ENCODE data around the gene ATP5F1C.

ATP5F1C gene

DNA sequence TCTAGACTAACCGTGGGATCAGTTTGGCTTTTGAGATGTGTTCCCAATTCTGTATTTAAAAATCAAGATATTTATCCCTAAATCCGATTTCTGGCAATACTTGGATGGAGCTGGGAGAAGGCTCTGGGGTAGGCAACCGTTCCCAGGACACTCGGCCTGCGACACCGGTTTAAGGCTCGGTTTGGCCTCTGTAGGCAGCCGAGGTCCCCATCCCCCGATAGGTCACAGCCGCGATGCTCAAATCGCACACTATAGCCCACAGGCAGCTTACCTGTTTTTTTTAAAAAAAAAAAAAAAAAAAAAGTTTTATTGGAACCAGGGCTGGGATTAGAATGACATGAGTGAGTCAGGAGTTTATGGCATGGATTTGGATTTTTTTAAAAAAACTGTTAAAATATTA lies 29.6 kb downstream of the ATP5F1C start:
- no peaks in the 10 kb centered on the region for H3K9me3 Mint-ChIP-seq
- H3K4me1 Mint-ChIP-seq, result peaks cover 34% of the 10 kb centered on the region
- H3K36me3 Mint-ChIP-seq, result peaks cover 2% of the 10 kb centered on the region
- H3K27me3 Mint-ChIP-seq, result no peaks in the 10 kb centered on the region
- H3K4me3 Mint-ChIP-seq, result peak overlapping the region; percentile 95
- peak overlapping the region; percentile 92 for H3K27ac Mint-ChIP-seq

DNA sequence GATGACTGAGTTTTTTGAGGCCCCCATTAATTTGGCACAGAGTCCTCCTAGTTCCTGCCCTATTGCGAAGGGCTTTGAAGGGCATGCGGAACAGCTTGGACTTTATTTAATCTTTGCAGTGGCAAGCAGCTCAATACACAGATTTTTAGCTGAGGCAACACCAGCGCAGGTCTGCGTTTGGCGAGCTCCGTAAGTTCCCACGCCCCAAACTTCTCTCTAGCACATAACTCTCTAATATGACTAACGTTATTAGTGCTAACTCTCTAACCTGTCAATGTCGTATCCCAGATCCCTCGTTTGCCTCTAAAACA lies 30.0 kb downstream of the ATP5F1C start:
- Mint-ChIP-seq H3K4me3 (peak overlapping the region; percentile 95), H3K9me3 (no peaks in the 10 kb centered on the region), H3K4me1 (peaks cover 34% of the 10 kb centered on the region), H3K27ac (peak overlapping the region; percentile 92), H3K36me3 (peaks cover 2% of the 10 kb centered on the region), H3K27me3 (no peaks in the 10 kb centered on the region)

DNA sequence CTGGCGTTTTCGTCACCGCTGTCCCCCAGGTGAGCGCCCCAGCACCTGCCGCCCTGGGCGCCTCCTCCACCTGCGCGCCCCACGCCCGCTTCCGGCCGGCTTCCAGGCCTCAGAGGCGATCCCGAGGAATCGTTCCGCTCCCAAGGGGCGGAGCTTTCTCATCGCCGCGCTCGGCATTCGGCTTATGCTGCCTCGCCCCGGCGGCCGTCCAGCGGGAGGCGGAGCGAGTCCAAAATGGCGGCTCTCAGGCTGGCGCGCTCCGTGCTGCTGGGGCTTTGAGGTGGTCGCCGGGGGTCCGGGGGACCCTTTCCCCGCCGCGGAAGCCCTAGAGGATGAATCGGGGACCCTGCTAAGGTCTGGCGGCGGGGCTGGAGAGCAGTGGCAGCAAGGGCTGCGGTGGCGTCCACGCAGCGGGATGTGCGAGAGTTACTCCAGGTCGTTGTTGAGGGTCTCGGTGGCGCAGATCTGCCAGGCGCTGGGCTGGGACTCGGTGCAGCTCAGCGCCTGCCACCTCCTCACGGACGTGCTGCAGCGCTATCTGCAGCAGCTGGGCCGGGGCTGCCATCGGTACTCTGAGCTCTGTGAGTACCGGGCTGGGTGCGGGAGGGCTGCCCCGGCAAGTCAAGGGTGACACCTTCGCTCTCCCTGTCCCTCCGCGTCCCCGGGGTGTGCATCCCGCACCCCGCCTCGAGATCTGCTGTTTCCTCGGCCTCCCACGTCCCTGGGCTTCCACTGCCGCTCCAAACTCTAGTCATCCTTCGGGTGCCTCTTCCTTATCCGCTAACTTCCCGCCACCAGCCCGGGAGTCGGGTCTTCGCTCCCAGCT lies 30.5 kb downstream of the ATP5F1C start, which contains the start of gene TAF3:
TAF3 (plus strand) TSS at position 211 of the 826 bp plus-strand sequence; CDS start at position 416, 205 bp downstream.
- Mint-ChIP-seq H3K27ac (peak within 1 kb of the TSS; percentile 92), H3K36me3 (peaks cover 2% of the 10 kb centered on the region), H3K4me3 (peak within 1 kb of the TSS; percentile 95), H3K27me3 (no peaks in the 10 kb centered on the region), H3K4me1 (peaks cover 34% of the 10 kb centered on the region), H3K9me3 (no peaks in the 10 kb centered on the region)

DNA sequence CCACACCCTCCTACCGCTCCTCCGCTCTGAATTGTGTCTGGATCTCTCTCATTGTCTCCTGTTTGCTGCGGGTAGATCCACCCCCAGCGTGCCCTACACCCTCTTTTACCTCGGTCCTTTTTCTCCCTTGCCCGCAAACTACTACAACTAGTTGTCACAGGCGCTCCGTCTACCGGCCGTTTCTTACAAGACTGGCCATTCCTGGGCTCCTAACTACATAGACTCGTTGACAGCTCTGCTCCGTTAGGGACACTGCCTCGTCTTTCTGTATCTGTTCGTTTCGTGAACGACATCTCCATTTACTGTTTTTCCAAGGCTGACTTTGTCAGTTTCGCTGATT lies 31.1 kb downstream of the ATP5F1C start:
- Mint-ChIP-seq H3K4me1 (peaks cover 34% of the 10 kb centered on the region), H3K4me3 (peak overlapping the region; percentile 95), H3K27ac (peak overlapping the region; percentile 80), H3K27me3 (no peaks in the 10 kb centered on the region), H3K36me3 (peaks cover 2% of the 10 kb centered on the region), H3K9me3 (no peaks in the 10 kb centered on the region)

DNA sequence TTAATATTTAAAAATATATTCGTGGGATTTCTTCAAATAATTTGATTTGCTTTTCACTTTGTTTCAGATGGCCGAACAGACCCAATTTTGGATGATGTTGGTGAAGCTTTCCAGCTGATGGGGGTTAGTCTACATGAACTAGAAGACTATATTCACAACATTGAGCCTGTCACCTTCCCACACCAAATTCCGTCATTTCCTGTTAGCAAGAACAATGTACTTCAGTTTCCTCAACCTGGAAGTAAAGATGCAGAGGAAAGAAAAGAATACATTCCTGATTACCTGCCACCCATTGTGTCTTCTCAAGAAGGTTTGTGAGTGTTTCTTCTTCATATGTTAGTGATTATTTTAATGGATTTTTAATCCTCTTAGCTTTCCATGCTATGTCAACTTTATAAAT lies 36.3 kb downstream of the ATP5F1C start:
- no peak overlapping the region for H3K4me3 Mint-ChIP-seq
- no peak overlapping the region for H3K27ac Mint-ChIP-seq
- no peaks in the 10 kb centered on the region for H3K9me3 Mint-ChIP-seq
- H3K4me1 Mint-ChIP-seq, result peaks cover 54% of the 10 kb centered on the region
- H3K27me3 Mint-ChIP-seq, result no peaks in the 10 kb centered on the region
- peaks cover 13% of the 10 kb centered on the region for H3K36me3 Mint-ChIP-seq

DNA sequence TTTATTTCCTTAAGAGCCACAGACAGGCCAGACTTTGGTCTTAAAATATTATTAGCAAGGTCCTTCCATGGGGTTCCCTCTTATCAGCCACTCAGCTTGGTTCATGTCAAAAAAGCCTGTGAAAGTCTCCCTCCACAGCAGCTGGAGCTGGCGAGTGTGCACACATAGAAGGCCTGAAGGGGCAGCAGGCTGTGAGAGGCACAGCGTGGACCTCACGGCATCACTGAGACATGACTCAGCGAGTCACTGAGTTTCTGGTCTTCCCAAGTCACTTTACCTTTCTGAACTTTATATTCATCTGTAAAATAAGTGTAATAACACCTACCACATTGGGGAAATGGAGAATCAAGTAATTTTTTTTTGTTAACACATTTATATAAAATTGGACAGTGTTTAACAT lies 39.0 kb downstream of the ATP5F1C start:
- Mint-ChIP-seq H3K27me3 (no peaks in the 10 kb centered on the region), H3K4me3 (no peak overlapping the region), H3K36me3 (peaks cover 16% of the 10 kb centered on the region), H3K4me1 (peaks cover 48% of the 10 kb centered on the region), H3K9me3 (no peaks in the 10 kb centered on the region), H3K27ac (no peak overlapping the region)

DNA sequence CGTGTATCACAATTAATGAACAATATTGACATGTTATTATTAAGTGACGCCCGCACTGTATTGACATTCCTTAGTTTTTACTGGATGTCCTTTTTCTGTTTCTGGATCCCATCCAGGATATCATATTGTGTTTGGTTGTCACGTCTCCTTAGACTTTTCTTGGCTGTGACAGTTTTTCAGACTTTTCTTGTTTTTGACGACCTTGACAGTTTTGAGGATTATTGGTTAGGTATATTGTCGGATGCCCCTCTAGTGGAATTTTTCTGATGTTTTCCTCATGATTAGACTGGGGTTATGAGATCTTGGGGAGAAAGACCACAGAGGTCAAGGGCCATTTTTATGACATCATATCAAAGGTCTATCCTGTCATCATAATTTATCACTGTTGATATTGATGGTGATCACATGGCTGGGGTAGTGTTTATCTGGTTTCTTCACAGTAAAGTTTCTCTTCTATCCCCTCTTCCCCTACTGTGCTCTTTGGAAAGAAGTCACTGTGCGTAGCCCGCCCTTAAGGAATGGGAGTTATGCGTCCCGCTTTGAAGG lies 41.4 kb downstream of the ATP5F1C start:
- no peaks in the 10 kb centered on the region for H3K9me3 Mint-ChIP-seq
- H3K4me1 Mint-ChIP-seq, result peaks cover 64% of the 10 kb centered on the region
- no peaks in the 10 kb centered on the region for H3K27me3 Mint-ChIP-seq
- no peak overlapping the region for H3K4me3 Mint-ChIP-seq
- peaks cover 16% of the 10 kb centered on the region for H3K36me3 Mint-ChIP-seq
- no peak overlapping the region for H3K27ac Mint-ChIP-seq

DNA sequence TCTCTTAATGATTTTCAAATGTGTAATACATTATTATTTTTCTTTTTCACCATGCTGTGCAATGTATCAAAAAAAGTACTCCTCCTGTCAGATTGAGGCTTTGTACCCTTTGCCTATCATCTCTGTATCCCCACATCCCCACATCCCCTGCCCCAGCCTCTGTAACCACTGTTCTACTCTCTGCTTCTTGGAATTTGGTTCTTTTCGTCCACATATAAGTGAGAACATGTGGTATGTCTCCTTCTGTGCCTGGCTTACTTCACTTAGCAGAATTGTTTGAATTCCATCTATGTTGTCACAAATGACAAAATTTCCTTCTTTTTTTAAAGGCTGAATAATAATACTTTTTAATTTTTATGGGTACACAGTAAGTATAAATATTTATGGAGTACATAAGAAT lies 44.1 kb downstream of the ATP5F1C start:
- Mint-ChIP-seq H3K27ac (no peak overlapping the region), H3K4me1 (peaks cover 71% of the 10 kb centered on the region), H3K9me3 (no peaks in the 10 kb centered on the region), H3K27me3 (no peaks in the 10 kb centered on the region), H3K4me3 (no peak overlapping the region), H3K36me3 (peaks cover 23% of the 10 kb centered on the region)

DNA sequence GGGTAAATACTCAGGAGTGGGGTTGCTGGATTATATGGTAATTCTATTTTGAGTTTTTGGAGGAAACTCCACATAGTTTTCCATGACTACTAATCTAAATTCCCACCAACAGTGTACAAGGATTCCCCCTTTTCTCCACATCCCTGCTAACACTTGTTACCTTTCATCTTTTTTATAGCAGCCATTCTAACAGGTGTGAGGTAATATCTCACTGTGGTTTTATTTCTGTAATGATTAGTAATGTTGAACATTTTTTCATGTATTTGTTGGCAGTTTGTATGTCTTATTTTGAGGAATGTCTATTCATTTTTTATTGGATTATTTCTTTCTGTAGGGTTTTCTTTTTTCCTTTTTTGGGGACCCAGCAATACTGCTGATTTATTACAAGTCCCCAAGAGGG lies 45.2 kb downstream of the ATP5F1C start:
- Mint-ChIP-seq H3K27me3 (no peaks in the 10 kb centered on the region), H3K4me1 (peaks cover 72% of the 10 kb centered on the region), H3K27ac (no peak overlapping the region), H3K36me3 (peaks cover 19% of the 10 kb centered on the region), H3K9me3 (no peaks in the 10 kb centered on the region), H3K4me3 (no peak overlapping the region)

DNA sequence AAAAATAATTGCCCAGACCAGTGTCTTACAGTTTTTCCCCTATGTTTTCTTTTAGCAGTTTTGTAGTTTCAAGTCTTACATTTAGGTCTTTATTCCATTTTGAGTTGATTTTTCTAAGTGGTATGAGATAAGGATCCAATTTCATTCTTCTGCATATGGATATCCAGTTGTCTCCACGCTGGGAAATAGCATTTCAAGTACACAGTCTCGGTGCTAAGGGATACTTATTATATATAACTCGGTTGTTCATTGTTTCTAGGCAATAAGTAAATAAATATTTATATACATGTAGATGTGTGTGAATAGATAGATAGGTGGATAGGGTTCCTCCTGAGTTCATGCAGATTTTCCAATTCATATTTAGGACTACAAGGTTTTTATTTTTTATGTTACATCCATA lies 46.3 kb downstream of the ATP5F1C start:
- Mint-ChIP-seq H3K4me3 (no peak overlapping the region), H3K4me1 (peaks cover 72% of the 10 kb centered on the region), H3K27me3 (no peaks in the 10 kb centered on the region), H3K36me3 (peaks cover 19% of the 10 kb centered on the region), H3K9me3 (no peaks in the 10 kb centered on the region), H3K27ac (no peak overlapping the region)

DNA sequence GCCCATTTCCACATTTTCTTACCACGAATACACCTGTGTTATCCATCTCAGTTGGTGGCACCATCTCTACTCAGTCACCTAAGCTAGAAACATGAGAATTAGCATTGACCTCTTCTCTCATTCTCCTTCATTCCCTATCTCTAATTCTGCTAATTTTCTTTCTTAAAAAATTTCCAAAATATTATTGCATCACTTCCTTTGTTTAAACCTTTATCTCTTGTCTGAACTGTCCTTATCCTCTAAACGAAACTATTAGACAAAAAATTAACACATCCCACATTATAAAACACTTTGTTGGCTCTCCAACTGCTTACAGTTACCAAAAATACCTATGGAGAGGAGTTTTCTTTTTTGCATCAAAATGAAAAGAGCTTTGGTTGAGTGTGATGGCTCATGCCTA lies 48.6 kb downstream of the ATP5F1C start:
- H3K9me3 Mint-ChIP-seq, result peaks cover 4% of the 10 kb centered on the region
- peaks cover 65% of the 10 kb centered on the region for H3K4me1 Mint-ChIP-seq
- peak overlapping the region; percentile 23 for H3K27ac Mint-ChIP-seq
- H3K27me3 Mint-ChIP-seq, result no peaks in the 10 kb centered on the region
- peaks cover 27% of the 10 kb centered on the region for H3K36me3 Mint-ChIP-seq
- H3K4me3 Mint-ChIP-seq, result no peak overlapping the region

DNA sequence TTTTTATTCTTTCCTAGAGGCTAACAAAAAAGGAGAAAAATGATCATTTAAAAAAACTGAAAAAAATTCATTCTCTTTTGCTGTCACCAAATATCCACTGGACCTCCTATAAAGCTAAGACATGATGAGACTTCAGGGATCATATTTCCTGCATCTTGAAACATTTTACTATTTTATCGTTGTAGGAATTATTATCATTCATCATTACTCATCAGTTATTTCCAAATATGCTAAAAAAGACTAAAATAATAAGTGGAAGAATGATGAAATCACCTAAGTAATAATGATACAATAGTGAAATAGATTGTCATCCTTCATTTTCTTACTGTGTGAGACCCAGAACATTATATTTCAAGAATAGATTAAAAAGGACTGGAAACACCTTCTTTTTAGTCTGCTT lies 58.6 kb downstream of the ATP5F1C start:
- Mint-ChIP-seq H3K27ac (no peak overlapping the region), H3K9me3 (no peaks in the 10 kb centered on the region), H3K36me3 (peaks cover 9% of the 10 kb centered on the region), H3K4me1 (peaks cover 29% of the 10 kb centered on the region), H3K4me3 (no peak overlapping the region), H3K27me3 (no peaks in the 10 kb centered on the region)

DNA sequence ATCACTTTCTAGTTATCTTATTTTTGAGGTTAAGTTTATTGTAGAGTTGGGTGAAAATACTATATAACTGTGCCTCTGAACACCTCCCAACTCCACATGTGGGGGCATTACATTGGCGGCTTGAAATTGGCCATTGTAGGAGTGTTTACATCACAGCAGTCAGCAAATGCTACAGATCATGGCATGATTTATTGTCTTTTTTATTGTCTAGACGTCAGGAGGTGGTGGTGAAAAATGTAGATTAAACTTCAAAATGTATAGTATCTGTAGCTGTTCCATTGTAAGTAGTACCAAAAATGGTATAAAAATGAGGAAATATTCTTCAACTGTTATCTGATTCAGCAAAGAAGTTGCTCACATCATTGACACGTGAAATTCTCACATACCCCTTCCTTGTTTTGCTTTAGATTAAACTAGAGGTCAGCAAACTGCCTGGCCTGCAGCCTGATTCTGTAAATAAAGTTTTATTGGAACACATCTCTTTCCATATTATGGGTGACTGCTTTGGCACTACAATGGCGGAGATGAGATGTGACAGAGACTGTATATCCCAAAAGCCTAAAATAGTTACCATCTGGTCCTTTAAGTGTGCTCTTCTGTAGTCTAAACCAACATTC lies 65.4 kb downstream of the ATP5F1C start:
- Mint-ChIP-seq H3K36me3 (peaks cover 11% of the 10 kb centered on the region), H3K9me3 (no peaks in the 10 kb centered on the region), H3K27ac (no peak overlapping the region), H3K4me1 (peaks cover 53% of the 10 kb centered on the region), H3K27me3 (no peaks in the 10 kb centered on the region), H3K4me3 (no peak overlapping the region)

DNA sequence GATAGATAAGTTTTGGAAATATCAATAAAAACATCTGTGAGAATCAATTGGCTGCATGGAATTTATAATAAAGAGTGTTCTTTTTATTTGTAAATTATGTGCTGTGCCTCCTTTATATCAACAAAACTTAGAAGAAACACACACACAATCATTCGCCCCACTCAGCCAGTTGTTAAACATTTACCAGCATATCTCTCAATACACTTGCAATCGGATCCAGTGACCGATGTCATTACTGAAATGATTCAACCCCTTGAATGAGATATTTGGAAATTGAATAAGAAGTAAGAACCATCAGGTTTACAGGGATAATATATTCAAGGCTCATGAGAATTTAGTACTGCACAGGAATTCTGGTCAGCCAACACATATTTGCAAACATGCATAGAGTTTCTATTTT lies 65.9 kb downstream of the ATP5F1C start:
- H3K4me1 Mint-ChIP-seq, result peaks cover 51% of the 10 kb centered on the region
- peaks cover 13% of the 10 kb centered on the region for H3K36me3 Mint-ChIP-seq
- H3K27ac Mint-ChIP-seq, result no peak overlapping the region
- no peak overlapping the region for H3K4me3 Mint-ChIP-seq
- H3K9me3 Mint-ChIP-seq, result no peaks in the 10 kb centered on the region
- no peaks in the 10 kb centered on the region for H3K27me3 Mint-ChIP-seq

DNA sequence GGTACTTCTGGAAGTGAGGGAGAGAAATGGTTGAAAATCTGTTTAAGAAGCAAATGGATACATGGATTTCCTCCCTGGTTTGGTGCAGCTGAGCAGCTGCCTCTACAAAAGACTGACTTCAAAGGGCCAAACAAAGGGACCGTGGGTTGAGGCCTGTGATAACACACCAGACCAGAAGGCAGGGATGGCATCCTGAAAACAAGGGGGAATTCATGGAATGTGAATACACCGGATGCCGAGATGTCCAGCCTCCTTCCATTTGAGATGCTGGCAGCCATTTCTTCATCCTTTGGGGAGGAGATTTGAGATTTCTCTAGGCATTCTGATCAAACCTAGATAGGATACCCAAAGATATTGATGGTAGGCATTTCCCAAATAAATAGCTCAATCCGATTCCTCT lies 67.2 kb downstream of the ATP5F1C start:
- H3K4me3 Mint-ChIP-seq, result no peak overlapping the region
- H3K4me1 Mint-ChIP-seq, result peaks cover 51% of the 10 kb centered on the region
- H3K27me3 Mint-ChIP-seq, result no peaks in the 10 kb centered on the region
- no peaks in the 10 kb centered on the region for H3K9me3 Mint-ChIP-seq
- no peak overlapping the region for H3K27ac Mint-ChIP-seq
- peaks cover 14% of the 10 kb centered on the region for H3K36me3 Mint-ChIP-seq

DNA sequence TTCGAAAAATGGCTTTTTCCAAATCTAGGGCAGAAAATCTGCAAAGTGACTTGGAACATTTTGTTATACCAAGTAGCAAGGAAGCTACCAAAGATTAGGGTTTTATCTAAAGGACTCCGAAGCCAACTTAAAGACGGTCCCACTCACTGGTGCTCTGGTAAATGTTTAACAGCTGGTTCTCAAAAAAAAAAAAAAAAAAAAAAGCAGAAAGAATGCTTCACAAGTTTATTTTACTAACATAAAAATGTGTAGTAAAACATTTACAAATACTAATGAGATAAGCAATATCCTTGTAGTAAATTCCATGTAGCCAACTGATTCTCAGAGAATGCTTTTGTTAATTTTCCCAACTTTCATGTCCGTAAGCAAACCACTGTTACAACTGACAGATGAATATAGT lies 68.7 kb downstream of the ATP5F1C start:
- Mint-ChIP-seq H3K36me3 (peaks cover 14% of the 10 kb centered on the region), H3K9me3 (peaks cover 4% of the 10 kb centered on the region), H3K27ac (no peak overlapping the region), H3K4me1 (peaks cover 46% of the 10 kb centered on the region), H3K4me3 (no peak overlapping the region), H3K27me3 (no peaks in the 10 kb centered on the region)

Data from activated naive CD4-positive, alpha-beta T cell treated with anti-CD3 and anti-CD28 coated beads, Interleukin-2, amount 50 U/mL, for 24 hours (primary cell).